ENCODE measurements around the gene OR2L8. TPM values are rescaled to one million over a fixed set of nuclear protein-coding genes. Genes with fewer than 3 reads are reported as not detected.
"Not testable (repeated sequence)": the region's sequence is repeated elsewhere in the genome, so short reads cannot be mapped to it uniquely, and the experiment has no call there.

The OR2L8 gene
- total and polyA plus RNA-seq, 5 experiments from 2014 or later, result 0.43 to 0.49 TPM; not detected in 3

DNA sequence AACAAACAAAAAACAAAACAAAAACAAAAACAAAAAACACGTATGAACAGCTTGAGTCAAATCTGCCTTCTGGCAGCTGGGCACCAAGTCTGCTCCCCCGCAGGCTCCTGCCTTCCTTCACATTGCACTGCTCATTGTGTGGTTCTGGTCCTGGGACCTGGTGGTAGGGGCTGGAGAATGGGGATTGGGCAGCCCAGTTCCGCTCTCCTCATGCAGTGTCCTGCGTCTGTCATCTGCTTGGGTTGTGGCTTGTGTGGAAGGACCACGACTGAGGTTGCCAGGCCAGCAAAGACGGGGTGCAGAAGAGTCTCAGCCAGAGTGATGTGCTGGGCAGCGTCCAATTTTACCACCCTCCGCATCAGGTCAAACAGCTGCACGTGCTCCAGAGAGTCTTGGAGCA, 12.9 kb upstream of the OR2L8 start:
- DNase-seq, result no peak
- Mint-ChIP-seq H3K27ac (peak overlapping the region in 1 of 10 donors; percentile 15), H3K36me3 (no peaks in the 10 kb centered on the region), H3K4me1 (peaks cover 0 to 6% (median 2%) of the 10 kb centered on the region in 4 donors), H3K27me3 (peaks cover 0 to 10% (median 1%) of the 10 kb centered on the region in 5 donors), H3K9me3 (peaks cover 0 to 5% (median 0%) of the 10 kb centered on the region in 9 donors), H3K4me3 (peak overlapping the region in 5 of 10 donors; percentile 18 to 78 (median 39))
- no peak for ATAC-seq
- POLR2A ChIA-PET, result no interaction called here

DNA sequence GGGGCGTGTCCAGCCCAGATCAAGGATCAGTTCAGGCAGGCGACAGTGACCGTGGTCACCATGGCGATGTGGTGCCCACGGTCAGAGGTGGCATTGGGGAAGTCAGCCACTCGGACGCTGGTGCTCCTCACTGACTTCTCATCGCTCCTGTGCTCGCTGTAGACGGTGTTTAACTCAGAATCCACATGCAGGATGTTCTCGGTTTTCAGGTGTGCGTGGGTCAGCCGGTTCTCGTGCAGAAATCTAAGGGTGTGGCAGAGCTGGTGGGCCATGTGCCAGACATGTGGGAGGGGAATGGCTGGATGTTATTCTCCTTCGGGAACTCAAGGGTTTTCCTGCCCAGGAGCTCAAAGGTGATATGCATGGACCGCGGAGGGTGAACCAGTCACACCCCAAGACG, 12.2 kb upstream of the OR2L8 start:
- DNase-seq (peak in 1 of 10 donors; percentile 2), ATAC-seq (no peak)
- H3K27ac Mint-ChIP-seq, result peak overlapping the region in 3 of 10 donors; percentile 13 to 85 (median 82)
- POLR2A ChIA-PET, result no interaction called here
- H3K27me3 Mint-ChIP-seq, result peaks cover 0 to 4% (median 0%) of the 10 kb centered on the region in 5 donors
- H3K36me3 Mint-ChIP-seq, result no peaks in the 10 kb centered on the region
- peak overlapping the region in 7 of 10 donors; percentile 10 to 78 (median 39) for H3K4me3 Mint-ChIP-seq
- peaks cover 0 to 5% (median 0%) of the 10 kb centered on the region in 9 donors for H3K9me3 Mint-ChIP-seq
- H3K4me1 Mint-ChIP-seq, result peaks cover 0 to 6% (median 2%) of the 10 kb centered on the region in 4 donors

DNA sequence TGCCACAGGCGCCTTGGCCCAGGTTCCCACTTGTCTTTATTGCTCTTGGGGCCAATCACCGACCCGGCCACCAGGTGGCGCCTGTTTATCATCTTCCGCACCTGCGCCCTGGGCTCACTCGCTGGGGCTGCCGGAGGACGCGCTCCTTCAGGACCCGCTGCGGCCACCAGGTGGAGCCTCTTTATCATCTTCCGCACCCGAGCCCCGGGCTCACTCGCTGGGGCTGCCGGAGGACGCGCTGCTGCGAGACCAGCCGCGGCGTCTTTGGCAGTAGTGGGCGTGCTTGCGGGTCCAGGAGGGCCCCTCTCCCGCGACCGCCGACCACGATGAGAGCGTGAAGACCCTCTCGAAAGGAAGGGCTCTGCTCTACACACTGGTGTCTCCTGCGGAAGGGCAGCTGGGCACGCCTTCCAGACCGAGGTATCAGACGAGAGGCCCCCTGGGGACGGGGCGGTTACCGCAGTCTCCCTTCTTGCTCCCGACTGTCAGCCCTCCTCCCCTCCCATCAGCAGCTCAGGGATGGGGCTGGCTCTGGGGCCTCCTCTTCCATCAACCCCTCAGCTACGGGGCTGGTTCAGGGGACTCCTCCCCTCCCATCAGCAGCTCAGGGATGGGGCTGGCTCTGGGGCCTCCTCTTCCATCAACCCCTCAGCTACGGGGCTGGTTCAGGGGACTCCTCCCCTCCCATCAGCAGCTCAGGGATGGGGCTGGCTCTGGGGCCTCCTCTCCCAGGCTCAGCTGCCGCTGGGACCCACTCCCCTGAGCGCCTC, 11.5 kb upstream of the OR2L8 start:
- H3K9me3 Mint-ChIP-seq, H3K27me3 Mint-ChIP-seq, H3K4me1 Mint-ChIP-seq, H3K36me3 Mint-ChIP-seq, POLR2A ChIA-PET: not testable (repeated sequence)
- peak overlapping the region in 7 of 10 donors; percentile 20 to 85 (median 77) for H3K27ac Mint-ChIP-seq
- H3K4me3 Mint-ChIP-seq, result peak overlapping the region; percentile 19 to 88 (median 82)
- peak; percentile 38 to 92 (median 84) for DNase-seq
- ATAC-seq, result peak; percentile 95 to 96

DNA sequence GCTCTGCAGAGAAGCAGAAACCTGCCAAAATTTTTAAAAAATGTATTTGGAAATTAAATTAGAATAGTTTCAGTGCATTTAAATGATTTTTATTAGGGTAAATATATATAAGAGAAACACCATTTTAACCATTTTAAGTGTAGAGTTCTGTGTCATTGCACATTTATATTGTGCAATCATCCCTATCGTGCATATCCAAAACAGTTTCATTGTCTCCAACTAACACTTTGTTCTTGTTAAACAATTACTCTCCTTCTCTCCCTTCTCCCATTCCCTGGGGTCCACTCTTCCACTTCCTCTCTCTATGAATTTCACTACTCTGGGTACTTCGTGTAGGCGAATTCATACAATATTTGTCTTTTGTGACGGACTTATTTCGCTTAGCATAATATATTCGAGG, 6.0 kb upstream of the OR2L8 start:
- Mint-ChIP-seq H3K36me3 (peaks cover 0 to 12% (median 5%) of the 10 kb centered on the region in 3 donors), H3K4me1 (peaks cover 0 to 3% (median under 1%) of the 10 kb centered on the region in 4 donors)
- POLR2A ChIA-PET, result no interaction called here

DNA sequence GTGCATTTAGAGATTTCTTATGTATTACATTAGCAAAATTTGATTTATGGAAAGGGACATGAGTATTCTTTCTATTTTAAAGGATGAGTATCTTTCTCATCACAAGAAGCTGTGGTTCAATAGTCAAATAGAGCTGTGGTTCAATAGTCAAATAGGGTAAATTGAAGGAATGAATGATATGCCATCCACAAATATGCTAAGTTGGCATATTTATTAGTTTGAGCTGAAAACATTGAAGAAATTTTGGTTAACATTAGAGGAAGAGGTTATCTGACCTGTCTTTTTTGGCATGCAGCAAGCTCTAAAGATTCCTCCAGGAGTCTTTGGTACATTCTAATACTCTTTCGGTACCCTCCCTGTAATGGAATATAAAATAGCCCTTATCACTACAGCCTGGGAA, 4.8 kb downstream of the OR2L8 start:
- Mint-ChIP-seq H3K36me3 (peaks cover 0 to 49% (median 20%) of the 10 kb centered on the region in 3 donors), H3K9me3 (peaks cover 0 to 20% (median 11%) of the 10 kb centered on the region in 9 donors), H3K4me1 (no peaks in the 10 kb centered on the region), H3K27ac (no peak overlapping the region), H3K27me3 (peaks cover 0 to 6% (median 0%) of the 10 kb centered on the region in 5 donors), H3K4me3 (no peak overlapping the region)
- POLR2A ChIA-PET, result no interaction called here
- DNase-seq (no peak), ATAC-seq (no peak)

More for the DNA sequence above, 6.0 kb upstream of the OR2L8 start:
- Mint-ChIP-seq H3K27ac (no peak overlapping the region), H3K4me3 (no peak overlapping the region), H3K9me3 (peaks cover 0 to 11% (median 2%) of the 10 kb centered on the region in 9 donors), H3K27me3 (peaks cover 0 to 9% (median 0%) of the 10 kb centered on the region in 5 donors)
- no peak for DNase-seq
- no peak for ATAC-seq

DNA sequence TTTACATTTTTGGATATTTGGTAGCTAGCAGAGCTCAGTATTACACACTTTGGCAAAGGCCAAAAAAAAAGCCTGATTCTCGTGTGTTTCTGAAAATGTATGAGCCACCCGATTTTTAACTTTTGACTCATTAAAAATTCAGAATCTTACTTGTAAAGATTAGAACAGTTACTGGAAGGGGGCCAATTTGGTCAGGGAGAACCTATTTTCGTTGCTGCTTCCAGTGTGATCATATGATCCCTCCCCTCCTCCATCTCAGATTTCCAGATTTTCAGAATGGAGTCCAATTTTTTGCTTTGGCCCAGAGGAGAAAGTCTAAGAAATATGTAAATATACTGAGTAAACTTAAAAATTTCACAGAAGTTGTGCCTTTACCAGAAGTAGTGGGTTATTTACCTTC, 13.1 kb downstream of the OR2L8 start:
- peaks cover 0 to 12% (median 4%) of the 10 kb centered on the region in 4 donors for H3K4me1 Mint-ChIP-seq

DNA sequence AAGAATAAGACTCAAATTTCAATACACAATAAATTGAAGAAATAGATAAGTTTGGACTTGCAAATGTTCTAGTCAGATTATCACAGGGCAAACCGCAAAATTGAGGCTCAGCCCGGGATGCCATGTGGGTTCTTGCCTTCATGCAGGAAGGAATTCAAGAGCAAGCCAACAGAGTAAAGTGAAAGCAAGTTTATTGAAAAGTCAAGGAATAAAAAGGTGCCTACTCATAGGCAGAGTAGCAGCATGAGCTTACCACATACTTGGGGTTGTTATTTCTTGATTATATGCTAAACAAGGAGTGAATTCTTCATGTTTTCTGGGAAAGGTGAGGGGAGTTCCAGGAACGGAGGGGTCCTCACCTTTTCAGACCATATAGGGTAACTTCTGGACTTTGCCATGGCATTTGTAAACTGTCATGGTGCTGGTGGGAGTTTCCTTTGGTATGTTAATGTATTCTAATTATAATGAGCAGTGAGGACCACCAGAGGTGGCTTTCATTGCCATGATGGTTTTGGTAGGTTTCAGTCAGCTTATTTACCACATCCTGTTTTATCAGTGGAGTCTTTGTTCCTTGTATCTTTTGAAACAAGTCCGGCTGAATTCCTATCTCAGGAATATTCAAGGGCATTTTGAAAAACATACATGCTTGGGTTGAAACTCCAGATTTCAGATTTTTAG, 14.4 kb downstream of the OR2L8 start:
- peaks cover 0 to 4% (median 0%) of the 10 kb centered on the region in 5 donors for H3K27me3 Mint-ChIP-seq
- ATAC-seq (no peak), DNase-seq (no peak)
- peaks cover 0 to 23% (median 10%) of the 10 kb centered on the region in 9 donors for H3K9me3 Mint-ChIP-seq
- POLR2A ChIA-PET, result no interaction called here
- peaks cover 7 to 29% (median 18%) of the 10 kb centered on the region in 3 donors for H3K36me3 Mint-ChIP-seq
- H3K27ac Mint-ChIP-seq, result no peak overlapping the region
- H3K4me3 Mint-ChIP-seq, result no peak overlapping the region
- H3K4me1 Mint-ChIP-seq, result peaks cover 0 to 12% (median 5%) of the 10 kb centered on the region in 4 donors

More for the DNA sequence above, 13.1 kb downstream of the OR2L8 start:
- Mint-ChIP-seq H3K4me3 (no peak overlapping the region), H3K9me3 (peaks cover 0 to 30% (median 12%) of the 10 kb centered on the region in 9 donors), H3K27me3 (peaks cover 0 to 7% (median 0%) of the 10 kb centered on the region in 5 donors), H3K27ac (no peak overlapping the region), H3K36me3 (peaks cover 7 to 28% (median 16%) of the 10 kb centered on the region in 3 donors)
- DNase-seq, result no peak
- no peak for ATAC-seq
- POLR2A ChIA-PET, result no interaction called here

DNA sequence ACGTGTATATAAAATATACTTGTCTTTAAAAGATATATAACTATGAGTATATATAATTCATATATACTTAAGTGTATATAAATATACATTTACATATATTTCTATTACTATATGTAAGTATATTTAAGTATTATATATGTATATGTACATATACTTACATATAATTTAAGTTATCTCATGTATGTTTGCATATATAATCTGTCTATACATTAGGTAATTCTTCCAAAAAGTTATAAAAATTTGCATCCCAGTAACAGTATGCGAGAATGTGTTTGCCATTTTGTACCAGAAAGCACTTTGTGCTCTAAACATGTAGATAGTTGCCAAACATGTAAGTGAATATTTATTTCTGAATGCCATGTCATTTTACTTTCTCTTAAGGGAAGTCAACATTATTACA, 16.3 kb downstream of the OR2L8 start, which contains the start of gene OR2AK2:
TSS of gene OR2AK2 (plus strand) at position 301 of the 400 bp plus-strand sequence. CDS start 144 bp downstream, outside the sequence.
- no peak for DNase-seq
- peaks cover 0 to 8% (median 2%) of the 10 kb centered on the region in 5 donors for H3K27me3 Mint-ChIP-seq
- peaks cover 0 to 12% (median 5%) of the 10 kb centered on the region in 4 donors for H3K4me1 Mint-ChIP-seq
- peak within 1 kb of the TSS in 1 of 10 donors; percentile 30 for H3K4me3 Mint-ChIP-seq
- no peak within 1 kb of the TSS for H3K27ac Mint-ChIP-seq
- H3K9me3 Mint-ChIP-seq, result peaks cover 0 to 16% (median 9%) of the 10 kb centered on the region in 9 donors
- peaks cover 11 to 40% (median 11%) of the 10 kb centered on the region in 3 donors for H3K36me3 Mint-ChIP-seq
- POLR2A ChIA-PET, result no interaction called here
- ATAC-seq, result no peak

DNA sequence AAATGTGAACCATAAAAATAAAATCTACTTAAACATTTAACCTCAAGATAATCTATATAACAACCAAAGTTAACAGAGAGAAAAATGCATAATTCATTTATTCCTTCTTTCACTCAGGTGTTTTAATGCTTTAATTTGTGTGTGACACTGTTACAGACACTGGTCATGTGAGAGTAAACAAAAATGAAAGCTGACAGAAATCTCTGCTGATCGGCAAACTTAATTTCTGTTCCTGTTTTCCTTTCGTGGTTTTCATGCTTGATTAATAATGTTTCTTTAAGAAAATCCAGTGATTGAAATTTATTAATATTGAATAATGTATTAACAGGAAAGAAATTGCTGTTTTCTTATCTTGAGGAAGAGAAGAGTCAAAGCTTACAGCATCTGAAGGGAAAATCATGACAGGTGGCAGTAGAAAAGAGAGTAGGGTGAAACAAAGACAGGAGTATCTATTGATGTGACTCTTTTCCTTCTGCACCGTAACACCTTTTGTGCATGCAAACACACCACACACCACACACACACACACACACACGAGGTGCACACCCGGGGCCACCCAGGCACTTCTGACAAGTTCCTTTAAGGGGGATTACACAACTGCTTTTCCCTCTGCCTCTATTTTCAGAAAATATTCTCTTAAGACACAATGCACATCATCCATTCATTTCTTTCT, 18.0 kb downstream of the OR2L8 start:
- H3K27ac Mint-ChIP-seq, result no peak overlapping the region
- peaks cover 0 to 10% (median 4%) of the 10 kb centered on the region in 4 donors for H3K4me1 Mint-ChIP-seq
- POLR2A ChIA-PET, result no interaction called here
- no peak overlapping the region for H3K4me3 Mint-ChIP-seq
- ATAC-seq (no peak), DNase-seq (no peak)
- peaks cover 0 to 14% (median 6%) of the 10 kb centered on the region in 9 donors for H3K9me3 Mint-ChIP-seq
- H3K36me3 Mint-ChIP-seq, result peaks cover 11 to 45% (median 15%) of the 10 kb centered on the region in 3 donors
- peaks cover 0 to 4% (median 0%) of the 10 kb centered on the region in 5 donors for H3K27me3 Mint-ChIP-seq

DNA sequence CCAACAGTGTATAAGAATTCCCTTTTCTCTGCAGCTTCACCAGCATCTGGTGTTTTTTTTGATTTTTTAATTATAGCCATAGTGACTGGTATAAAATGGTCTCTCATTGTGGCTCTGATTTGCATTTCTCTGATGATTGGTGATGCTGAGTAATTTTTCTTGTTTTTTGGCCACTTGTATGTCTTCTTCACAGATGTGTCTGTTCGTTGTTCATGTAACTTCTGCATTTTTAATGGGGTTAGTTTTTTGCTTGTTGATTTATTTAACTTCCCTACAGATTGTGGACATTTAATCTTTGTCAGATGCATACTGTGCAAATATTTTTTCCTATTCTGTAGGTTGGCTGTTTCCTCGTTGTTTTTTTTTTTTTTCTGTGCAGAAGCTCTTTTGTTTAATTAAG, 44.3 kb downstream of the OR2L8 start:
- H3K4me1 Mint-ChIP-seq, result no peaks in the 10 kb centered on the region
- DNase-seq (no peak), ATAC-seq (no peak)
- peaks cover 6 to 32% (median 12%) of the 10 kb centered on the region in 3 donors for H3K36me3 Mint-ChIP-seq
- H3K4me3 Mint-ChIP-seq, result no peak overlapping the region
- peaks cover 0 to 3% (median 0%) of the 10 kb centered on the region in 5 donors for H3K27me3 Mint-ChIP-seq
- POLR2A ChIA-PET, result no interaction called here
- no peak overlapping the region for H3K27ac Mint-ChIP-seq
- peaks cover 0 to 19% (median 0%) of the 10 kb centered on the region in 9 donors for H3K9me3 Mint-ChIP-seq

DNA sequence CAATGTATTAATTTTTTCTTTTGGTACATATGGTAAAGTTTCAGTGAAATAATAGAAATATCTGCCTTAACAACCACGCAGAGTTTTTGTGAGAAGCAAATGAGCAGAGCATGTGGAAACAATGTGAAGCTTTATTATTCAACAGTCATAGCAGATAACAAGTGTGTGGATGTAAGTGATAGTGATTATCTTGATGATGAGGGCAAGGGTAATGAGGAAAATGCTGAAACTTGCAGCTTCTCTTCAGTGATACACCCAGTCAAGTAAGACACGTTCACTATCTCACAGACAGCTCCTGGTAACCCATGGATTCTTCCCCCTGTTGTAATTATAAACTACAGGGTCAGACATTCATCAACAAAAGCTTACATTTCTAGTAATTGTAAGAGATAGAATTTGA, 50.2 kb downstream of the OR2L8 start:
- POLR2A ChIA-PET, result no interaction called here
- DNase-seq (no peak), ATAC-seq (no peak)
- Mint-ChIP-seq H3K36me3 (peaks cover 0 to 21% (median 7%) of the 10 kb centered on the region in 3 donors), H3K4me3 (no peak overlapping the region), H3K27me3 (no peaks in the 10 kb centered on the region), H3K9me3 (peaks cover 0 to 12% (median 0%) of the 10 kb centered on the region in 9 donors), H3K27ac (no peak overlapping the region), H3K4me1 (no peaks in the 10 kb centered on the region)
